ENCODE measurements around the gene ATP2B3. TPM values are rescaled to one million over a fixed set of nuclear protein-coding genes. Genes with fewer than 3 reads are reported as not detected.

ATP2B3 gene
- total RNA-seq, 4 donors from 2014 or later = 0.09 to 3.5 TPM; not detected in 2

DNA sequence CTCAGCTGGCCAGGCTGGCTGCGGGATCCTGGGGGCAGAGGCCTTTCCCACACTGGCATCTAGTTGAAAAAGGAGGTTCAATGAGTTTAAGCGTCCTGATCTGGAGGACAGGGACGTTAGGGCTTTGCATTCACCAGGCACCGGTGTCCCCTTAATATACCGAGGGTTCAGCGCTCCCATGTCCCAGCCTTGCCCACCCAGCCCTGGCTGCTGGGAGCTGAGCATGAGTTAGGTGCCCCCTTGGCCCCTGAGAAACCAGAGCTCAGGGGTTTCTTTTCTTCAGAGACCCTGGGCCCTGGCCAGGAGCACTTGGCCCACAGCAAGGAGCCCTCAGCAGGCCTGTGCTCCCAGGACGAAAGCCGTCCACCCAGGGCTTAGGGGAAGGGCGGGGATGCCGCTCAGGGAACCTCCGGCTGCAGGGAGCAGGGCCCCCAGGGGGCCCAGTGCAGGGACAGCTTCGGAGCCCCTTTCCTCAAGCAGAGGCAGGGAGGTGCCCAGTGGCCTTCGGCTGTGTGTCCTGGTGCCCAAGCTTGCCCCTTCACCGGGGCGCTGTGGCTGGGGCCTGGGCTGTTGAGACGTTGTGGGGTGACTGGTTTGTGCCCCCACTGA, 108.7 kb downstream of the ATP2B3 start:
- peak in 1 of 2 donors; percentile 3 for DNase-seq
- TF ChIP-seq POLR2A (IDR thresholded peaks at IDR 0.05) = no peak
- TF ChIP-seq, protein P1, sequence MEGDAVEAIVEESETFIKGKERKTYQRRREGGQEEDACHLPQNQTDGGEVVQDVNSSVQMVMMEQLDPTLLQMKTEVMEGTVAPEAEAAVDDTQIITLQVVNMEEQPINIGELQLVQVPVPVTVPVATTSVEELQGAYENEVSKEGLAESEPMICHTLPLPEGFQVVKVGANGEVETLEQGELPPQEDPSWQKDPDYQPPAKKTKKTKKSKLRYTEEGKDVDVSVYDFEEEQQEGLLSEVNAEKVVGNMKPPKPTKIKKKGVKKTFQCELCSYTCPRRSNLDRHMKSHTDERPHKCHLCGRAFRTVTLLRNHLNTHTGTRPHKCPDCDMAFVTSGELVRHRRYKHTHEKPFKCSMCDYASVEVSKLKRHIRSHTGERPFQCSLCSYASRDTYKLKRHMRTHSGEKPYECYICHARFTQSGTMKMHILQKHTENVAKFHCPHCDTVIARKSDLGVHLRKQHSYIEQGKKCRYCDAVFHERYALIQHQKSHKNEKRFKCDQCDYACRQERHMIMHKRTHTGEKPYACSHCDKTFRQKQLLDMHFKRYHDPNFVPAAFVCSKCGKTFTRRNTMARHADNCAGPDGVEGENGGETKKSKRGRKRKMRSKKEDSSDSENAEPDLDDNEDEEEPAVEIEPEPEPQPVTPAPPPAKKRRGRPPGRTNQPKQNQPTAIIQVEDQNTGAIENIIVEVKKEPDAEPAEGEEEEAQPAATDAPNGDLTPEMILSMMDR (IDR thresholded peaks at IDR 0.05) = no peak

DNA sequence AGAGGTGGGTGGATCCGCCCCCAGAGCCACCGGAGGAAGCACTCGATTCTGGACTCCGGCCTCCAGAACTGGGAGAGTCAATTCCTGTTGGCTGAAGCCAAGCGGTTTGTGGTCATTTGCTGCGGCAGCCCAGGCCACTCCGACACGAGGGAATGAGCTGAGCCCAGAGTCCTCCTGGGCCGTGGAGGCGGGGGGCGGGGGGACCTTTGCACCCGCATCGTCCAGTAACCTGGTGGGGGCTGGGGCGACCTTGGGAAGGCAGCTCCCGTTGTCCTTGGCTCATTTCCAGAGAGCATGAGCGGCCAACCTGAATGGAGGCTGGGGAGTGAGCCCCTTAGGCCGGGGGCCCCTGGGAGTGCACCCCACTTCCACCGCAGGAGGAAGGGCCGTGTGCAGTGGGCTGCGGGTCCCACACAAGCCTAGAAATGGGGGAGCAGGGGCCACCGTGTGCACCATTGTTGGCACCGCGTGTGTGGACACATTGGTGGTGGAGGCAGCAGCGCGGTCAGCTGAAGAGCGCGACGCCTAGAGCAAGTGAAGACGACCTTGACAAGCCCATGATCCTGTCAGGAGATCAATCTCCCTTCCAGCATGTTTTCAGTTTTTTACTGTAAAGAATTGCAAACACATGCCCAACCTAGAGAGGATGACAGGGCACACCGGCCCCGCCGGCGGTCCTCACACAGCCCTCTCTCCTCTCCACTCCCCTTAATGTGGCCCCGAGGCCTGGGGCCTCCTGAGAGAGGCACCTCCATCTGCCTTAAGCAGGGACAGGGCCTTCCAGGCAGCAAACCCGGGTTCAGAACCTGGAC, 109.6 kb downstream of the ATP2B3 start:
- Histone ChIP-seq H3K4me1 (no peaks in the 10 kb centered on the region), H3K27ac (no peak overlapping the region), H3K9me3 (no peaks in the 10 kb centered on the region), H3K27me3 (no peaks in the 10 kb centered on the region), H3K36me3 (no peaks in the 10 kb centered on the region), H3K4me3 (no peak overlapping the region)
- TF ChIP-seq, protein P1 (IDR thresholded peaks at IDR 0.05) = no peak
- TF ChIP-seq POLR2A (IDR thresholded peaks at IDR 0.05) = no peak
- no peak for DNase-seq
- intact Hi-C loops (cut with DNase I; ENCODE audit: low total_unique reads) = no loop called here

More for the DNA sequence above, 108.7 kb downstream of the ATP2B3 start:
- intact Hi-C loops (cut with DNase I; ENCODE audit: low total_unique reads) = no loop called here
- no peak overlapping the region for H3K27ac ChIP-seq
- H3K4me3 ChIP-seq = no peak overlapping the region
- no peaks in the 10 kb centered on the region for H3K4me1 ChIP-seq
- H3K9me3 ChIP-seq = no peaks in the 10 kb centered on the region
- no peaks in the 10 kb centered on the region for H3K27me3 ChIP-seq
- no peaks in the 10 kb centered on the region for H3K36me3 ChIP-seq

DNA sequence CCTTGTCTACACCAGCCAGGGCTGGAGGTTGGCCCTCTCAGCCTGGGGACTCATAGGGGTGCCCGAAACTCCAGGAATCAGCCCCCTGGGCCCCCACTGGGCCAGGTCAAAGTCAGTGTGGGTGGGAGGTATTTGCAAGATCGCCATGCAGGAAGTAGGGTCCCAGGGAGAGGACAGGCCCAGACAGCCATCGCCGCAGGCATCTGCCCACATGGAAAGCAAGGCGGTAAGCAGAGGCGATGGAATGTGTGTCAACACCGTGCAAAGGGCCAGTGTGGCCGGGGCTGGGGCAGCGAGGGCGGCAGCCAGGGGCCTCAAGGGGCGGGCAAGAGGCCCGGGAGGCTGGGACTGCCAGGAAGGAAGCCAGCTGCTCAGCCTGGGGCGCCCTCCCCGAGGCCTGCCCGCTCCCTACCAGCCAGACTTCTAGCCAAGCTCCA, 110.3 kb downstream of the ATP2B3 start:
- intact Hi-C loops (cut with DNase I; ENCODE audit: low total_unique reads) = no loop called here
- Histone ChIP-seq H3K27me3 (no peaks in the 10 kb centered on the region), H3K4me1 (no peaks in the 10 kb centered on the region), H3K4me3 (no peak overlapping the region), H3K9me3 (no peaks in the 10 kb centered on the region), H3K27ac (no peak overlapping the region), H3K36me3 (no peaks in the 10 kb centered on the region)
- DNase-seq = peak in 1 of 2 donors; percentile 6
- TF ChIP-seq, protein P1 (IDR thresholded peaks at IDR 0.05) = no peak
- no peak for TF ChIP-seq POLR2A (IDR thresholded peaks at IDR 0.05)

DNA sequence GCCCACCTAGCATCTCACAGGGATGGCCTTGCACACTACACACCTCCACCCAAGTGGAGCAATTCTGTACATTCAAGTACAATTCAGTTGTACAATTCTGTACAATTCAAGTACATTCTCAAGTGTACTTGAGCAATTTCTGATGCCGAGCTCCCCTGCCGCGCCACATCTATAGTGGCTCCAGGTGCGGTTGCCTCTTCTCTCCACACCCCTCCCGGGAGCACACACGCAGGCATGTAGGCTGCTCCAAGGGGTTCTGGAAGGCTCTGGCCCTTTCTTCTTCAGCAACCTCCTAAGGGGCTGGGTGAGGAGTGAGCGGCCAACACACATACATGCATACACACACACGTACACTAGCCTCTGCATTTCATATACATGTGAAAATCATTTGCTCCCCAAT, 110.7 kb downstream of the ATP2B3 start:
- no peaks in the 10 kb centered on the region for H3K27me3 ChIP-seq
- H3K27ac ChIP-seq = no peak overlapping the region
- no peaks in the 10 kb centered on the region for H3K9me3 ChIP-seq
- TF ChIP-seq POLR2A (IDR thresholded peaks at IDR 0.05) = no peak
- TF ChIP-seq, protein P1 (IDR thresholded peaks at IDR 0.05) = no peak
- H3K4me3 ChIP-seq = no peak overlapping the region
- DNase-seq = no peak
- intact Hi-C loops (cut with DNase I; ENCODE audit: low total_unique reads) = no loop called here
- no peaks in the 10 kb centered on the region for H3K4me1 ChIP-seq
- H3K36me3 ChIP-seq = no peaks in the 10 kb centered on the region

DNA sequence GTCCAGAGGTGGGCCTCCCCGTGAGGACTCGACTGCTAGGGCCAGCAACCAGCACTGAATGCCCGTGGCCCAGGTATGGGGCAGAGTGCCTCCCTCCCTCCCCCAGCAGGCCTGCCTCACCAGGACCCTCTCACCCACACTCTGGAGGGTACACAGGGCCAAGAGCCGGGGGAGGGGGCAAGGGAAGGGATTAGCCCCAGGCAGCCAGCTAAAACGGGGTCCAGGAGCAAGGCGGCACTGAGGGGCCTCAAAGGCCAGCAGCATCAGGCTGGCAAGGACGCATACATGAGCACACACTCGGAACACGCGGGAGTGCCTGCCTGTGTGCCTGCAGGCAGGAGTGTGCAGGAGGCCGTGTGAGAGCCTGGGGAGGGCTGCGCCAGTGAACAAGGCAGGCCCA, 111.2 kb downstream of the ATP2B3 start:
- no peak overlapping the region for H3K4me3 ChIP-seq
- intact Hi-C loops (cut with DNase I; ENCODE audit: low total_unique reads) = no loop called here
- H3K36me3 ChIP-seq = no peaks in the 10 kb centered on the region
- H3K27me3 ChIP-seq = no peaks in the 10 kb centered on the region
- H3K4me1 ChIP-seq = no peaks in the 10 kb centered on the region
- no peaks in the 10 kb centered on the region for H3K9me3 ChIP-seq
- peak in 1 of 2 donors; percentile 4 for DNase-seq
- H3K27ac ChIP-seq = no peak overlapping the region
- no peak for TF ChIP-seq POLR2A (IDR thresholded peaks at IDR 0.05)
- TF ChIP-seq, protein P1 (IDR thresholded peaks at IDR 0.05) = no peak
